ENCODE data around the gene SCRN1.

- no peak for TF ChIP-seq CTCF (IDR thresholded peaks at IDR 0.05)
- TF ChIP-seq POLR2A (IDR thresholded peaks at IDR 0.05), result no peak
Observed at GRCh38 chr7:29915481-29916215, 74.0 kb downstream of the SCRN1 start.

Data from prostate gland (tissue), 2 donors.